ENCODE measurements around the gene NOL7.

Gene NOL7

DNA sequence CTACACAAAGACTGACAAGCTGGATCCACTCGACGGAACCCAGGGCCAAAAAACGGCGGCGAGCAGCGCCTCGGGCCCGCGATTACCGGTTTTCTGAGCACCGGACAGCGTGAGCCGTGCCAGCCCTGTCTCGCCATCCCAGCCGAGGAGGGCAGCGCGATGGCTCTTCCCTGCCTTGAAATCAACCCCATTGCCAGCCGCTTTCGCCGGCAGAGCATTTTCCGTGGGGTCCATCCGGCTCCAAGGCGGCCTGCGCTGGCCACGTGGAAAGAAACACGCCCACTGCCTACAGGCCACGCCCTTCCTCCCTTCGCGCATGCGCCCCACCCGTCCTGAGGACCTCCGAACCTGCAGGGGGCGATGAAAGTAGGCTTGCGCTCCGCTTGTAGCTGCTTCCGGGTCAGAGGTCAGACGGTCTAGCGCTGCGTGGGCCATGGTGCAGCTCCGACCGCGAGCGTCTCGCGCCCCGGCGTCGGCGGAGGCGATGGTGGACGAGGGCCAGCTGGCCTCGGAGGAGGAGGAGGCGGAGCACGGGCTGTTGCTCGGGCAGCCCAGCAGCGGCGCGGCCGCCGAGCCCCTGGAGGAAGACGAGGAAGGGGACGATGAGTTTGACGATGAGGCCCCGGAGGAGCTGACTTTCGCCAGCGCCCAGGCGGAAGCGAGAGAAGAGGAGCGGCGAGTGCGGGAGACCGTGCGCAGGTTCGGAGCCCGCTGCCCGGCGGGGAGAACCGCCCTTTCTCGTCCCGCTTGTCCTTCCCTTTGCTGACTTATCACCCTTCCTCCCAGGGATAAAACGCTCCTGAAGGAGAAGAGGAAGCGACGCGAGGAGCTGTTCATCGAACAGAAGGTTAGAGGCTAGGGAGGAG lies at the start of gene NOL7:
TSS of gene NOL7 (plus strand) at position 410 of the 866 bp plus-strand sequence. CDS start at position 434, 24 bp downstream.
- peak within 1 kb of the TSS; percentile 86 for H3K4me3 ChIP-seq (ENCODE audit: low read length)
- peak; percentile 94 for DNase-seq (ENCODE audit: low read depth)
- TF ChIP-seq, protein P1, sequence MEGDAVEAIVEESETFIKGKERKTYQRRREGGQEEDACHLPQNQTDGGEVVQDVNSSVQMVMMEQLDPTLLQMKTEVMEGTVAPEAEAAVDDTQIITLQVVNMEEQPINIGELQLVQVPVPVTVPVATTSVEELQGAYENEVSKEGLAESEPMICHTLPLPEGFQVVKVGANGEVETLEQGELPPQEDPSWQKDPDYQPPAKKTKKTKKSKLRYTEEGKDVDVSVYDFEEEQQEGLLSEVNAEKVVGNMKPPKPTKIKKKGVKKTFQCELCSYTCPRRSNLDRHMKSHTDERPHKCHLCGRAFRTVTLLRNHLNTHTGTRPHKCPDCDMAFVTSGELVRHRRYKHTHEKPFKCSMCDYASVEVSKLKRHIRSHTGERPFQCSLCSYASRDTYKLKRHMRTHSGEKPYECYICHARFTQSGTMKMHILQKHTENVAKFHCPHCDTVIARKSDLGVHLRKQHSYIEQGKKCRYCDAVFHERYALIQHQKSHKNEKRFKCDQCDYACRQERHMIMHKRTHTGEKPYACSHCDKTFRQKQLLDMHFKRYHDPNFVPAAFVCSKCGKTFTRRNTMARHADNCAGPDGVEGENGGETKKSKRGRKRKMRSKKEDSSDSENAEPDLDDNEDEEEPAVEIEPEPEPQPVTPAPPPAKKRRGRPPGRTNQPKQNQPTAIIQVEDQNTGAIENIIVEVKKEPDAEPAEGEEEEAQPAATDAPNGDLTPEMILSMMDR (conservative IDR thresholded peaks at IDR 0.05; ENCODE audit: low read depth, low read length), result peak; percentile 89

DNA sequence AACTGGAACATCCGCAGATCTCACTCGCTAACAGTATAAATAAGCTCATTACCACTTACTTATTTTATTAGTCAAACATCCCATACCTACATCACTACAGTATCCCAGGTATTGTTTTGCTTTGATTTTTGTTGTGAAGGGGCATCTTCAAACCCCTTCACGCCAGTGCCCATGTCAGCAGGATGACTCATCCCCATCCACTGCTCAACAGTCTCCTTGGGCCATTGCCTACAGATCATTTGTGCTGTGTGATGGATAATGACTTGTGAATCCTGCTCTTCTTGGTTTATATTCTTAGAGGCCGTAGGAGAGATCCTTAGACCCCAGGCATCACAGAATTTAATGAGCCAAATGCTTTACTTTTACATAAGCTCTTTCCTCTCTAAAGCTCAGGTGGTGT lies 49.2 kb upstream of the NOL7 start:
- DNase-seq (ENCODE audit: low read depth), result no peak
- H3K4me3 ChIP-seq (ENCODE audit: low read length), result no peak overlapping the region
- TF ChIP-seq, protein P1 (conservative IDR thresholded peaks at IDR 0.05; ENCODE audit: low read depth, low read length), result no peak

DNA sequence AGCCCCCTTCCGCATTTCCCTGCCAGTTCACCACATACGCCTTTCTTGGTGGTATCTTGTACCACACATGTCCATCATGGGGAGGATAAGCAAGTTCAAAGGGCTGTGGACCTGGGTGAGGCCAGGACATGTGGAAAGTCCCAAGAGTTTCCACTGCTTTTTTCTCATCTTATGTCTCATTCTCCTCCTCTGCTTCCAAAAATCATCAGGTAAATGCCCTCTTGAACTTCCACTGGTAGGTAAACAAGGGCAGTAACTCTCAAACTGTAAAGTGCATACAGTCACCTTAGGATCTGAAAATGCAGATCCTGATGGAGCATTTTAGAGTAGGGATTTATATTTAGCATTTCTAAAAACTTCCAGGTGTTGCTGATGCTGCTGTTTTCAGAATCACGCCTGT lies 48.6 kb upstream of the NOL7 start:
- no peak overlapping the region for H3K4me3 ChIP-seq (ENCODE audit: low read length)
- DNase-seq (ENCODE audit: low read depth), result no peak
- TF ChIP-seq, protein P1 (conservative IDR thresholded peaks at IDR 0.05; ENCODE audit: low read depth, low read length), result no peak

DNA sequence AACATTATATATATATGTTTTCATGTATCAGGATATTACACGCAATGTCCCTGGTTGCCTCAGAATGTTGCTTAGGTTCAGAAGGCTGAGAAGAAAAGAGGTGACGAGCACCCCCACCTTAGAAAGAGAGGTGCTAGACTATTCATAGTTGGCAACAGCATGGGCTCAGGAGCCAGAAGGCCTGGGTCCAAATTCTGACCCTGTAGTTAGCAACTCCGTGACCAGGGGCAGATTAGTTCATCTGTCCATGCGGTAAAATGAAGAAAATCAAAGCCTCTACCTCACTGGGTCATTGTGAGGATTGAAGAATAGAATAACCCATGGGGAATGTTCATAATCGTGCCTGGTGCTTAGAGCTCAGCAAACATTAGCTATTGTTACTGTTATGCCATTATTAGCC lies 46.2 kb upstream of the NOL7 start:
- DNase-seq (ENCODE audit: low read depth), result no peak
- no peak overlapping the region for H3K4me3 ChIP-seq (ENCODE audit: low read length)
- TF ChIP-seq, protein P1 (conservative IDR thresholded peaks at IDR 0.05; ENCODE audit: low read depth, low read length), result no peak

DNA sequence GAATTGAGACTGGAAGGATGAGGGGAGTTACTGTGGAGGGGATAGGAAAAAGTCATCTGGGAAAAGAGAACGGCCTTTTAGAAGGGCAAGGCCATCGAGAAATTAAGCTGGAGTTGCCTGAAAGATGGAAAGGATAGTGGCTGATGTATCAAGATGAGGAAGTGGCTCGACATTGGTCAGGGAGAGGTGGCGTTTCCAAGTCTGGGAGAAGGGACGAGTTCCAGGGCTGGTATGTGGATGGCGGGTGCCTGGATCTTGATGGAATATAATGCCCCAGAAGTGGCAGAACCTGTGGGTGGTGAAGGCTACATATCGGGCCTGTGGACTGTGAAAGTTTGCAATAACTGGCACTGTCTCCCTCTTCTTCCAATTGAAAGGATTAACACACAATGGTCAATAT lies 42.9 kb upstream of the NOL7 start:
- DNase-seq (ENCODE audit: low read depth), result no peak
- TF ChIP-seq, protein P1 (conservative IDR thresholded peaks at IDR 0.05; ENCODE audit: low read depth, low read length), result no peak
- no peak overlapping the region for H3K4me3 ChIP-seq (ENCODE audit: low read length)

DNA sequence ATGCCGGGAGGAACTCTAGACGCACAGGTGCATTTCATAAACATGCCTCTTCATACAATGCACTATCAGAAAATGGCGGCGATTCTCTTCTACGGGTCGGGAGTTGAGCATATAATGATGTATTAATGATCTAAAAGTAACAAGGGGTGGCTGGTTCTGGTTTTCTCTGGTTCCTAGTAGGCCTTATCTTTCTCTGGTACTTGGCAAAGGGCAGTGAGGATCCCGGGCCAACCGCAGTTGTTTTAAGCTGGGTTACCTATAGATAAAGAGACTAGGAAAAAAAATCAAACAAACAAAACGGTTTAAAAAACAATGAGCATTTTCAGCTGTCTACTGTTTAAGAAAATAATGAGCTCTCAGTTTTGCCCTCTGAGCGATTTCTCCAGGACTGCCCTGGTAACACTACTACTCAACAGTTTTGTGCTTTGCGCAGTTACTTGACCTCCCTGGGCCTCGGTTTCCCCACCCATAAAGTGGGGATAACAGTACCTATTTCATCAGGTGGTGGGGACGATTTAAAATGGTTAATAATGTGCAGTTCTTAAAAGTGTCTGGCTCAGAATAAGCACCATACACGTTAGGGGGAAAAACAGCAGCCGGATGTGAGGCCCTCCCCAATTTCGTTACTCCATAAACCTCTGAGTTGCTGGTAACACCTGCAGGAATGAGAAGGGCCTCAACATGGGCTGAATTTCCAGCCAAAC lies 42.0 kb upstream of the NOL7 start:
- peak overlapping the region; percentile 78 for H3K4me3 ChIP-seq (ENCODE audit: low read length)
- DNase-seq (ENCODE audit: low read depth), result no peak
- TF ChIP-seq, protein P1 (conservative IDR thresholded peaks at IDR 0.05; ENCODE audit: low read depth, low read length), result no peak

Data from retinal pigment epithelial cell (primary cell).